Hepatocyte (in vitro differentiated cells): ENCODE results near the gene OGDH. TPM values are rescaled to one million over a fixed set of nuclear protein-coding genes. Genes with fewer than 3 reads are reported as not detected.
A peak's percentile ranks its signal among the peaks of the same experiment; 100 is the strongest.

Experiments
- DNase-seq: peaks from one replicate; pipeline ENCODE4 v3.0.0-alpha.2; 2016; ENCODE audit warnings: low spot score
- H2AFZ ChIP-seq: fragments of 200-600 bp; sonication (generic); 2 replicates; pipeline ENCODE4 v1.6.0; 2016; ENCODE audit warnings: antibody characterized with exemption, mild to moderate bottlenecking
- H3K27ac ChIP-seq: fragments of 200-600 bp; sonication (generic); 2 replicates; pipeline ENCODE4 v1.5.1; 2016; ENCODE audit warnings: mild to moderate bottlenecking
- H3K27me3 ChIP-seq: fragments of 200-600 bp; sonication (generic); 2 replicates; pipeline ENCODE4 v1.6.1; 2016
- H3K36me3 ChIP-seq: fragments of 200-600 bp; sonication (generic); replicated peaks from 2 replicates; pipeline ENCODE4 v1.5.1; 2016; ENCODE audit warnings: low read depth; ENCODE audit not compliant: insufficient read depth
- H3K4me1 ChIP-seq: fragments of 200-600 bp; sonication (generic); 2 replicates; pipeline ENCODE4 v1.5.1; 2016; ENCODE audit warnings: mild to moderate bottlenecking, moderate library complexity; ENCODE audit not compliant: insufficient read depth
- H3K4me2 ChIP-seq: fragments of 200-600 bp; sonication (generic); 2 replicates; pipeline ENCODE4 v1.6.0; 2016
- H3K4me3 ChIP-seq: fragments of 200-600 bp; sonication (generic); 2 replicates; pipeline ENCODE4 v1.5.1; 2016; ENCODE audit warnings: mild to moderate bottlenecking
- H3K79me2 ChIP-seq: fragments of 200-600 bp; sonication (generic); 2 replicates; pipeline ENCODE4 v1.6.0; 2017; ENCODE audit warnings: mild to moderate bottlenecking
- H3K9me2 ChIP-seq: fragments of 200-600 bp; sonication (generic); replicated peaks from 2 replicates; pipeline ENCODE4 v1.6.0; 2017; ENCODE audit warnings: mild to moderate bottlenecking; ENCODE audit not compliant: insufficient read depth
- H3K9me3 ChIP-seq: fragments of 200-600 bp; sonication (generic); 2 replicates; pipeline ENCODE4 v1.5.1; 2016; ENCODE audit warnings: low read depth, mild to moderate bottlenecking
- H4K20me1 ChIP-seq: fragments of 200-600 bp; sonication (generic); 2 replicates; pipeline ENCODE4 v1.6.0; 2016; ENCODE audit warnings: mild to moderate bottlenecking; ENCODE audit not compliant: insufficient read depth, poor library complexity, severe bottlenecking
- EZH2 ChIP-seq: fragments of 200-600 bp; sonication (generic); IDR thresholded peaks from 2 replicates; pipeline ENCODE4 v1.6.1; 2016; ENCODE audit warnings: antibody characterized with exemption, mild to moderate bottlenecking, borderline replicate concordance
- EZH2phosphoT487 ChIP-seq: fragments of 200-600 bp; sonication (generic); IDR thresholded peaks from one replicate; pipeline ENCODE4 v1.6.1; 2018; ENCODE audit warnings: antibody characterized with exemption, mild to moderate bottlenecking, low read depth, moderate library complexity; ENCODE audit not compliant: unreplicated experiment, severe bottlenecking
- WGBS: methylation state at CpG from one replicate; pipeline ENCODE4 v1.1.6; 2016; ENCODE audit warnings: low lambda C conversion rate; ENCODE audit errors: missing lambda C conversion rate; 5-methylcytosine and 5-hydroxymethylcytosine counted together
- polyA plus RNA-seq: library from polyadenylated mRNA; unstranded; fragments of >200 nt; fragmentation: Nextera tagmentation; extraction: Ambion mirVana; gene quantifications from 2 replicates; pipeline ENCODE4 v1.2.1, GENCODE V29; 2016
- total RNA-seq: library from RNA; depleted of rRNA; stranded (reverse); fragments of >200 nt; gene quantifications from 2 replicates; pipeline ENCODE4 v1.2.3, GENCODE V29; 2014
- TF ChIP-seq, protein P1 (sequence below): fragments of 200-600 bp; sonication (generic); IDR thresholded peaks from 2 replicates; pipeline ENCODE4 v1.5.1; 2016; ENCODE audit warnings: antibody characterized with exemption, mild to moderate bottlenecking; ENCODE audit not compliant: poor library complexity

Gene OGDH
- total and polyA plus RNA-seq, 2 experiments from 2014 or later: 40.8 to 65.3 TPM

GRCh38 chr7:44748045-44748947 is 141.9 kb downstream of the OGDH start, which contains the start of gene ZMIZ2:
ZMIZ2 (plus strand) TSS chr7:44748847; CDS start chr7:44756250, 7,403 bp downstream.
- peaks cover 44% of the 10 kb centered on the region for H3K79me2 ChIP-seq
- peak; percentile 97 for DNase-seq
- H3K36me3 ChIP-seq: no peaks in the 10 kb centered on the region
- peaks cover 12% of the 10 kb centered on the region for H3K4me1 ChIP-seq
- WGBS: 3% methylated on average over 35 of the region's 92 CpGs
- peak within 1 kb of the TSS; percentile 97 for H3K4me3 ChIP-seq
- H3K4me2 ChIP-seq: peak within 1 kb of the TSS; percentile 94
- no peaks in the 10 kb centered on the region for H3K9me3 ChIP-seq
- H3K27ac ChIP-seq: peak within 1 kb of the TSS; percentile 100
- TF ChIP-seq, protein P1, sequence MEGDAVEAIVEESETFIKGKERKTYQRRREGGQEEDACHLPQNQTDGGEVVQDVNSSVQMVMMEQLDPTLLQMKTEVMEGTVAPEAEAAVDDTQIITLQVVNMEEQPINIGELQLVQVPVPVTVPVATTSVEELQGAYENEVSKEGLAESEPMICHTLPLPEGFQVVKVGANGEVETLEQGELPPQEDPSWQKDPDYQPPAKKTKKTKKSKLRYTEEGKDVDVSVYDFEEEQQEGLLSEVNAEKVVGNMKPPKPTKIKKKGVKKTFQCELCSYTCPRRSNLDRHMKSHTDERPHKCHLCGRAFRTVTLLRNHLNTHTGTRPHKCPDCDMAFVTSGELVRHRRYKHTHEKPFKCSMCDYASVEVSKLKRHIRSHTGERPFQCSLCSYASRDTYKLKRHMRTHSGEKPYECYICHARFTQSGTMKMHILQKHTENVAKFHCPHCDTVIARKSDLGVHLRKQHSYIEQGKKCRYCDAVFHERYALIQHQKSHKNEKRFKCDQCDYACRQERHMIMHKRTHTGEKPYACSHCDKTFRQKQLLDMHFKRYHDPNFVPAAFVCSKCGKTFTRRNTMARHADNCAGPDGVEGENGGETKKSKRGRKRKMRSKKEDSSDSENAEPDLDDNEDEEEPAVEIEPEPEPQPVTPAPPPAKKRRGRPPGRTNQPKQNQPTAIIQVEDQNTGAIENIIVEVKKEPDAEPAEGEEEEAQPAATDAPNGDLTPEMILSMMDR: no peak
- no peak for TF ChIP-seq EZH2phosphoT487
- TF ChIP-seq EZH2: no peak
- H3K27me3 ChIP-seq: no peaks in the 10 kb centered on the region
- H2AFZ ChIP-seq: peak within 1 kb of the TSS; percentile 70
- no peaks in the 10 kb centered on the region for H3K9me2 ChIP-seq
- H4K20me1 ChIP-seq: peaks cover 16% of the 10 kb centered on the region

GRCh38 chr7:44748948-44749731 is 142.7 kb downstream of the OGDH start:
- H3K36me3 ChIP-seq: no peaks in the 10 kb centered on the region
- peak overlapping the region; percentile 67 for H3K27ac ChIP-seq
- no peaks in the 10 kb centered on the region for H3K9me3 ChIP-seq
- H3K4me3 ChIP-seq: peak overlapping the region; percentile 92
- TF ChIP-seq, protein P1: no peak
- no peak for TF ChIP-seq EZH2
- TF ChIP-seq EZH2phosphoT487: no peak
- peaks cover 16% of the 10 kb centered on the region for H4K20me1 ChIP-seq
- H3K4me2 ChIP-seq: peak overlapping the region; percentile 94
- H3K4me1 ChIP-seq: peaks cover 12% of the 10 kb centered on the region
- no peak overlapping the region for H2AFZ ChIP-seq
- H3K27me3 ChIP-seq: no peaks in the 10 kb centered on the region
- WGBS: 2% methylated on average over 37 of the region's 60 CpGs
- H3K79me2 ChIP-seq: peaks cover 52% of the 10 kb centered on the region
- DNase-seq: peak; percentile 51
- no peaks in the 10 kb centered on the region for H3K9me2 ChIP-seq

DNA sequence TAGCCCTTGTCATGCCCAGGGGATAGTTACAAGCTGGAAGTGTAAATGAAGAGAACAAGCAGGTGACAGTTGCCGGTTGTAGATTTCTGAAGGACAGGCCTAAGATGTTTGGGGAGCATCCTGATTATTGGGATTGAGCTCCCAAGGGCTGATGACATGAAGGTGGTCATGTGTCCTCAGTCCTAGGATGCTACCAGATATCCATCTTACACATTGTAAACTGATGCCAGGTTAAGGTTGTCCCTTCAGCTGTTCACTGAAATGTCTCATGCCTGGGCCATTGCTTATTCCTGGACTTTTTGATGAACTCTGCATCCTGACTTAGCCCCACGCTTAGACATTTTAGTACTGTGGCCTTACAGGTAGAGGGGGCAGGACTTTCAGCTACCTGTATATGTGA is 143.6 kb downstream of the OGDH start:
- Histone ChIP-seq H3K4me3 (no peak overlapping the region), H4K20me1 (peaks cover 19% of the 10 kb centered on the region), H2AFZ (no peak overlapping the region)

More for the DNA sequence above, 143.6 kb downstream of the OGDH start:
- peaks cover 61% of the 10 kb centered on the region for H3K79me2 ChIP-seq
- no peak overlapping the region for H3K27ac ChIP-seq
- no peaks in the 10 kb centered on the region for H3K9me3 ChIP-seq
- peak overlapping the region; percentile 94 for H3K4me2 ChIP-seq
- whole genome bisulfite sequencing: 80% methylated on average over 2 of the region's 2 CpGs
- TF ChIP-seq EZH2phosphoT487: no peak
- TF ChIP-seq EZH2: no peak
- TF ChIP-seq, protein P1: no peak
- no peaks in the 10 kb centered on the region for H3K36me3 ChIP-seq
- H3K9me2 ChIP-seq: no peaks in the 10 kb centered on the region
- H3K27me3 ChIP-seq: no peaks in the 10 kb centered on the region
- peaks cover 12% of the 10 kb centered on the region for H3K4me1 ChIP-seq
- no peak for DNase-seq
